Activated CD4-positive, alpha-beta T cell treated with anti-CD3 and anti-CD28 coated beads, Interleukin-2, amount 10 ng/mL, durations not matched to agents 24 days and 14 days (primary cell): ENCODE results near the gene FXYD7. TPM values are rescaled to one million over a fixed set of nuclear protein-coding genes. Genes with fewer than 3 reads are reported as not detected.

ENCODE experiments used
- DNase-seq: peaks from one replicate; pipeline ENCODE4 v3.0.0; 2022
- H3K27ac Mint-ChIP-seq: one replicate; pipeline ENCODE4 v1.8.0; 2022; ENCODE audit warnings: mild to moderate bottlenecking, mixed read lengths
- H3K27me3 Mint-ChIP-seq: one replicate; pipeline ENCODE4 v1.8.0; 2022; ENCODE audit warnings: mixed read lengths
- H3K36me3 Mint-ChIP-seq: one replicate; pipeline ENCODE4 v1.8.0; 2022; ENCODE audit warnings: low read depth, mild to moderate bottlenecking, mixed read lengths
- H3K4me1 Mint-ChIP-seq: one replicate; pipeline ENCODE4 v1.8.0; 2021; ENCODE audit warnings: mixed read lengths
- H3K4me3 Mint-ChIP-seq: one replicate; pipeline ENCODE4 v1.8.0; 2022; ENCODE audit warnings: mild to moderate bottlenecking, moderate library complexity, mixed read lengths
- H3K9me3 Mint-ChIP-seq: one replicate; pipeline ENCODE4 v1.8.0; 2021; ENCODE audit warnings: mixed read lengths
- intact Hi-C: fragments of 100-400 bp; cut with micrococcal nuclease; formaldehyde crosslinking; loops from one replicate; pipeline ENCODE4 v1.15.1; 2023
- total RNA-seq: library from RNA; stranded (reverse); gene quantifications from 2 replicates; pipeline ENCODE4 v1.2.3, GENCODE V29; 2022

The FXYD7 gene
- total RNA-seq, 1 donor from 2014 or later: 0.23 TPM

GRCh38 chr19:35165200-35166058 lies 22.4 kb downstream of the FXYD7 start:
- H3K36me3 Mint-ChIP-seq: peaks cover 93% of the 10 kb centered on the region
- intact Hi-C loops: no loop called here
- DNase-seq: no peak
- peaks cover 31% of the 10 kb centered on the region for H3K4me1 Mint-ChIP-seq
- H3K4me3 Mint-ChIP-seq: no peak overlapping the region
- H3K27ac Mint-ChIP-seq: no peak overlapping the region
- H3K9me3 Mint-ChIP-seq: peaks cover 36% of the 10 kb centered on the region
- no peaks in the 10 kb centered on the region for H3K27me3 Mint-ChIP-seq

- intact Hi-C loops: no loop called here
- Mint-ChIP-seq H3K4me3 (peak overlapping the region; percentile 32), H3K27me3 (no peaks in the 10 kb centered on the region), H3K27ac (peak overlapping the region; percentile 84), H3K9me3 (peaks cover 30% of the 10 kb centered on the region), H3K4me1 (peaks cover 32% of the 10 kb centered on the region), H3K36me3 (peaks cover 90% of the 10 kb centered on the region)
- DNase-seq: no peak
Measured at GRCh38 chr19:35166100-35167063, 23.3 kb downstream of the FXYD7 start.

GRCh38 chr19:35167251-35168119 lies 24.4 kb downstream of the FXYD7 start:
- no peaks in the 10 kb centered on the region for H3K27me3 Mint-ChIP-seq
- peaks cover 34% of the 10 kb centered on the region for H3K4me1 Mint-ChIP-seq
- peaks cover 22% of the 10 kb centered on the region for H3K9me3 Mint-ChIP-seq
- H3K36me3 Mint-ChIP-seq: peaks cover 88% of the 10 kb centered on the region
- H3K27ac Mint-ChIP-seq: peak overlapping the region; percentile 84
- H3K4me3 Mint-ChIP-seq: peak overlapping the region; percentile 32
- no peak for DNase-seq
- intact Hi-C loops: no loop called here

GRCh38 chr19:35168196-35168595 lies 25.1 kb downstream of the FXYD7 start:
- H3K27me3 Mint-ChIP-seq: no peaks in the 10 kb centered on the region
- H3K4me1 Mint-ChIP-seq: peaks cover 34% of the 10 kb centered on the region
- peaks cover 19% of the 10 kb centered on the region for H3K9me3 Mint-ChIP-seq
- peak overlapping the region; percentile 40 for H3K27ac Mint-ChIP-seq
- no peak overlapping the region for H3K4me3 Mint-ChIP-seq
- peaks cover 88% of the 10 kb centered on the region for H3K36me3 Mint-ChIP-seq
- intact Hi-C loops: no loop called here
- no peak for DNase-seq

- DNase-seq: no peak
- Mint-ChIP-seq H3K4me1 (peaks cover 34% of the 10 kb centered on the region), H3K4me3 (no peak overlapping the region), H3K27me3 (no peaks in the 10 kb centered on the region), H3K27ac (peak overlapping the region; percentile 81), H3K36me3 (peaks cover 81% of the 10 kb centered on the region), H3K9me3 (peaks cover 12% of the 10 kb centered on the region)
- intact Hi-C loops: no loop called here
Measured at GRCh38 chr19:35169221-35169995, 26.4 kb downstream of the FXYD7 start.

GRCh38 chr19:35170359-35171061 lies 27.5 kb downstream of the FXYD7 start:
- intact Hi-C loops: no loop called here
- Mint-ChIP-seq H3K4me1 (peaks cover 34% of the 10 kb centered on the region), H3K27me3 (no peaks in the 10 kb centered on the region), H3K27ac (peak overlapping the region; percentile 60), H3K9me3 (peaks cover 7% of the 10 kb centered on the region), H3K36me3 (peaks cover 70% of the 10 kb centered on the region), H3K4me3 (no peak overlapping the region)
- DNase-seq: no peak

GRCh38 chr19:35171730-35172129 lies 28.7 kb downstream of the FXYD7 start:
- intact Hi-C loops: no loop called here
- peaks cover 28% of the 10 kb centered on the region for H3K4me1 Mint-ChIP-seq
- peaks cover 58% of the 10 kb centered on the region for H3K36me3 Mint-ChIP-seq
- no peak overlapping the region for H3K4me3 Mint-ChIP-seq
- peak overlapping the region; percentile 65 for H3K27ac Mint-ChIP-seq
- H3K9me3 Mint-ChIP-seq: no peaks in the 10 kb centered on the region
- no peak for DNase-seq
- H3K27me3 Mint-ChIP-seq: no peaks in the 10 kb centered on the region

- Mint-ChIP-seq H3K27ac (no peak overlapping the region), H3K36me3 (peaks cover 43% of the 10 kb centered on the region)
- intact Hi-C loops: no loop called here
Measured at GRCh38 chr19:35174226-35174625, 31.2 kb downstream of the FXYD7 start.

GRCh38 chr19:35176181-35176570 lies 33.1 kb downstream of the FXYD7 start:
- Mint-ChIP-seq H3K27me3 (no peaks in the 10 kb centered on the region), H3K4me3 (no peak overlapping the region), H3K27ac (no peak overlapping the region), H3K36me3 (peaks cover 27% of the 10 kb centered on the region), H3K9me3 (no peaks in the 10 kb centered on the region), H3K4me1 (peaks cover 16% of the 10 kb centered on the region)
- intact Hi-C loops: no loop called here
- no peak for DNase-seq

More at GRCh38 chr19:35174226-35174625, 31.2 kb downstream of the FXYD7 start:
- no peak for DNase-seq
- no peak overlapping the region for H3K4me3 Mint-ChIP-seq
- no peaks in the 10 kb centered on the region for H3K9me3 Mint-ChIP-seq
- no peaks in the 10 kb centered on the region for H3K27me3 Mint-ChIP-seq
- H3K4me1 Mint-ChIP-seq: peaks cover 18% of the 10 kb centered on the region

GRCh38 chr19:35177377-35178274 lies 34.6 kb downstream of the FXYD7 start:
- H3K4me3 Mint-ChIP-seq: no peak overlapping the region
- DNase-seq: no peak

GRCh38 chr19:35178701-35179100 lies 35.6 kb downstream of the FXYD7 start:
- no peak overlapping the region for H3K27ac Mint-ChIP-seq
- H3K4me3 Mint-ChIP-seq: no peak overlapping the region
- no peaks in the 10 kb centered on the region for H3K9me3 Mint-ChIP-seq
- peaks cover 6% of the 10 kb centered on the region for H3K36me3 Mint-ChIP-seq
- H3K27me3 Mint-ChIP-seq: no peaks in the 10 kb centered on the region
- no peak for DNase-seq
- intact Hi-C loops: no loop called here
- peaks cover 9% of the 10 kb centered on the region for H3K4me1 Mint-ChIP-seq

More at GRCh38 chr19:35177377-35178274, 34.6 kb downstream of the FXYD7 start:
- peaks cover 15% of the 10 kb centered on the region for H3K36me3 Mint-ChIP-seq
- H3K9me3 Mint-ChIP-seq: no peaks in the 10 kb centered on the region
- H3K27ac Mint-ChIP-seq: no peak overlapping the region
- intact Hi-C loops: no loop called here
- peaks cover 9% of the 10 kb centered on the region for H3K4me1 Mint-ChIP-seq
- H3K27me3 Mint-ChIP-seq: no peaks in the 10 kb centered on the region
